ENCODE results near the gene MARVELD2.

GRCh38 chr5:69378376-69378775 is 36.5 kb upstream of the MARVELD2 start:
- TF ChIP-seq PATZ1 (tag by site-specific recombination; IDR thresholded peaks at IDR 0.05): no peak
- TF ChIP-seq ZNF513 (tag by site-specific recombination; IDR thresholded peaks at IDR 0.05): no peak
- no peak for TF ChIP-seq ZNF2 (tag by site-specific recombination; IDR thresholded peaks at IDR 0.05)
- TF ChIP-seq, protein P1, sequence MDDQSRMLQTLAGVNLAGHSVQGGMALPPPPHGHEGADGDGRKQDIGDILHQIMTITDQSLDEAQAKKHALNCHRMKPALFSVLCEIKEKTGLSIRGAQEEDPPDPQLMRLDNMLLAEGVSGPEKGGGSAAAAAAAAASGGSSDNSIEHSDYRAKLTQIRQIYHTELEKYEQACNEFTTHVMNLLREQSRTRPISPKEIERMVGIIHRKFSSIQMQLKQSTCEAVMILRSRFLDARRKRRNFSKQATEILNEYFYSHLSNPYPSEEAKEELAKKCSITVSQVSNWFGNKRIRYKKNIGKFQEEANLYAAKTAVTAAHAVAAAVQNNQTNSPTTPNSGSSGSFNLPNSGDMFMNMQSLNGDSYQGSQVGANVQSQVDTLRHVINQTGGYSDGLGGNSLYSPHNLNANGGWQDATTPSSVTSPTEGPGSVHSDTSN (CRISPR knock-in tag; IDR thresholded peaks at IDR 0.05): no peak
- TF ChIP-seq ZNF549 (tag by site-specific recombination; IDR thresholded peaks at IDR 0.05): no peak
- TF ChIP-seq CTCF (tag by site-specific recombination; IDR thresholded peaks at IDR 0.05): no peak
- TF ChIP-seq ZNF214 (tag by site-specific recombination; IDR thresholded peaks at IDR 0.05; ENCODE audit: borderline replicate concordance): no peak
- no peak for TF ChIP-seq ZBTB21 (tag by site-specific recombination; IDR thresholded peaks at IDR 0.05)
- TF ChIP-seq, protein P2, sequence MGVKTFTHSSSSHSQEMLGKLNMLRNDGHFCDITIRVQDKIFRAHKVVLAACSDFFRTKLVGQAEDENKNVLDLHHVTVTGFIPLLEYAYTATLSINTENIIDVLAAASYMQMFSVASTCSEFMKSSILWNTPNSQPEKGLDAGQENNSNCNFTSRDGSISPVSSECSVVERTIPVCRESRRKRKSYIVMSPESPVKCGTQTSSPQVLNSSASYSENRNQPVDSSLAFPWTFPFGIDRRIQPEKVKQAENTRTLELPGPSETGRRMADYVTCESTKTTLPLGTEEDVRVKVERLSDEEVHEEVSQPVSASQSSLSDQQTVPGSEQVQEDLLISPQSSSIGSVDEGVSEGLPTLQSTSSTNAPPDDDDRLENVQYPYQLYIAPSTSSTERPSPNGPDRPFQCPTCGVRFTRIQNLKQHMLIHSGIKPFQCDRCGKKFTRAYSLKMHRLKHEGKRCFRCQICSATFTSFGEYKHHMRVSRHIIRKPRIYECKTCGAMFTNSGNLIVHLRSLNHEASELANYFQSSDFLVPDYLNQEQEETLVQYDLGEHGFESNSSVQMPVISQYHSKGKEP (tag by site-specific recombination; IDR thresholded peaks at IDR 0.05): no peak

All from HEK293 (cell line).